HG03066 (cell line): ENCODE results near the gene REEP6.
"Not testable (repeated sequence)": the region's sequence is repeated elsewhere in the genome, so short reads cannot be mapped to it uniquely, and the experiment has no call there.

ENCODE experiments used
- ATAC-seq: cut with Tn5 transposase; IDR thresholded peaks from one replicate; pipeline ENCODE4 v1.9.1; 2021; ENCODE audit warnings: low read depth; ENCODE audit not compliant: unreplicated experiment

Gene REEP6

DNA sequence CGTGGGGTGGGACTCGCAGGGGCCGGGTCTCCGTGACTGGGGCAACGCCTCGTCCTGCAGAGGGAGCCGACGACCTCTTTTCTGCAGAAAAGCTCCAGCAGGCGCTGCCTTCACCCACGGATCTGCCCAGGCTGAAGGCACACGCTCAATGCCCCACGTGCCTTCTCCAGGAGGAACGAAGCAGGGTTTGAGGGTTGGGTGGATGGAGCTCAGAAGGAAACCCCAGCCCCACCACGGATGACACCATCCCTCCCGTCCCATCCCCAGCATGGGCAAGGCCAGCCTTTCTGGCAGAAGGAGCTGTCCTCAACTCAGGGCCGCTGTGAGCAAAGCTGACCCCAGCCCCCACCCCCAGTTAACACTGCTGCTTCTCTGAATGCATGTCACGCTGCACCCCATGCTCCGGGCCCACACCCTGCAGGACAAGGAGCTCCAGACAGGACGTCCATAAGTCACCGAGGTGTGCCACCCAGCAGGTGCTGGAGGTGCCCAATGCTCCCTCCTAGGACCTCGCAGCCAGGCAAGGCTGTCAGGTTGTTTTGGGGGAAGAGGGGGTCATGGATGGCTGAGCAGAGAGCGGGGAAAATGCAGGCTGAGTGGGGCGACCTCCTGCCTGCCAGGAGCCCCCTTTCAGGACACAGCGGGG is 19.3 kb upstream of the REEP6 start:
- no peak for ATAC-seq

DNA sequence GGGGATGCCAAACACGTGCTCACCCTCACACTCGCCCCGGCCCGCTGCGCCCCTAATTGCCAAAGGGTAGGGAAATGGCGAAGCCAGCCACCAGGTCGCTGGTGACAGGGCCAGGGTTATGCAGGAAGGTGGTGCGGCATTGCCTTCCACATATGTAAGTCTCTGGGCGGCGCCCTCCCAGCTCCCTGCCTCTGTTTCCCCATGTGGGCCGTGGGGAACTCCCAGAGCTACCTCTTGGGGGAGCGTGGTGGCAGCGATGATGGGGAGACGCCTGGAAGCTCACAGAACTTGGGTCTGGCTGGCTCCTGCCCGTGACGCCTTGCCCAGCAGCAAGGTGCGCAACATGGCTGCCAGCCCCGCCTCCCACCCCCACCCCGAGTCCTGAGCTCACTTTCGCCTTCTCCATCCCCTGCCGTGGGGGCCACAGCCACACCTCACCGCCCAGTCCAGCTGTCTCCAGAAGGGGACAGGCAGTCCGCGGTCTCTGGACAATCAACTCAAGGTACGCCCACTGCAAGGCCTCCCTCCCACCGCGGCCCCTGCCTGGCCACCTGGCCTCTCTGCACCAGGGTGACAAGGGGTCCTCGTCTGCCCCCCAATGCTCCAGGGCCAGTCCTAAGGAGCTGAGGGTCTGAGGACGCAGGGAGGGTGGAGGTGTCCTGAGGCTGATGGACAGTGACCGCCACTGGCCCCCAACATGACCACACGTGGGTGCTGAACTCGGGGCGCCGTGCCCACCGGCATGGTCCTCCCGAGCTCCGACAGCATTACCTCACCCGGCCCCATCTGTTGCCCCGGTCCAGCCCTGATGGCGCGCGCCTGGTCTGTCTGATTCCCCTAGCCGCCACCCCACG is 18.5 kb upstream of the REEP6 start:
- ATAC-seq, result no peak

DNA sequence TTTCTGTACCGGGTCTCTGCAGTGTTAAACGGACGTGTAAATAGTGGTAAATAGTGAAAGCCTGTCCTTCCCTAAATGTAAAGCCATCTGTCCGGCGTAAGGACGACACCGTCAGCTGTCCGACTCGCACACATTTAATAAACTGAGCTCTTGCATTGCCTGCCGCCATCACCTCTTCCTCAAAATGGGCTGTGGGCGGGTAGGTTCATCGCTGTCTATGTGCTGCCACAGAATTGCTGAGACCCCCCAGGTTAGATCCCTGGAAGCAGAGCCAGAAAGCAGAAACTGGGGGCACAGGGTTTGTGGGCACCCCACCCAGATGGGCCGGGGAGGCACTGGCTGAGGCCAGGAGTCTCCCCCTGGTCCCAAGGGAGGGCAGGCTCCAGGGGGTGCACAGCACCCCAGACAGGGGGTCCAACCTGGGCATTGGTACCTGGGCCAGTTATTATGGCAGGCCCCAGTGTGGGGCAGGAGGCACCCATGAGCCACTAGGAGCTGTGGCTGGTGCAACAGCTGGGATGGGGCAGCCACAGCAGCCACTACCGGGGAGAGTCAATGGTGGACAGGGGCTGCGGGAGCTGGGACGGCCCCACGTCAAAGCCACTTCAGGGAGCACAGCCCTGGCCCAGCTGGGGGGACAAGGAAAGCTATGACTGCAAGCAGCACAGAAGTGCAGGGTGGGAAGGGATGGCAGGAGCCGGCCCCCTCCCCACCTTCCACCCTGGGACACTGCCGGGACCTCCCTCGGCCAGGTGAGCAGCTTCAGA is 17.7 kb upstream of the REEP6 start:
- no peak for ATAC-seq

DNA sequence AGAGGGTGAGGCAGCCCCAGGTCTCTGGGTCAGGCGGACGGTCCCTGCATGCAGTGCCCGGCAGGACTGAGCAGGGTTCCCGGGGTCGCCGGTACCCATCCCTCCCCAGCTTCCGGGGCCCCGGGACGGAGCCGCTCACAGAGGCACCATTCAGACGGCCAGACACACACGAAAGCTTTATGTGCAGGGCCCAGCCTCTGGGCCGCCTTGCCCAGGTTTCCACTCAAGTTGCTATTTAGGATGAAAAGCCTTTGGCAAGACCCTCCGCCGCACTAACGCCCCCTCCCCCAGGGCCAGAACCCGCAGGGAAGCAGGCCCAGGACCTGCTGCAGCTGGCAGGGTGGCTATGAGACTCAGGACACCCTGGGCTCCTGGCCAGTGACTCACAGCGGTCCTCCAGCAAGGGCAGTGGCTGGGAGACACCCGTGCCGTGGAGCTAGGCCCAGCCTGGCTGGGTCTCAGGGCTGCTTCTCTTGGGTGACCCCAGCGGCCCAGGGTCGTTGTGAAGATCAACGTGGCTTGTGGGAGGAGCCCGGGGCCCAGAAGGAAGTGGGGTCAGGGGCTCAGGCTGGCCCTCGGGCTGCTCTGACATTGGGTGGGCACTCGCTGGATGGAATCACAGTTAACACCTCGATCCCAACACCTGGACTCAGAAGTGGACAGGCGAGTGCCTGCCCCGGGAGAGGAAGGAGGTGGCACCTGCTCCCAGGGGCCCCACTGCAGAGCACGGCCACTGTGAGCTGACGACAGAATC is 16.8 kb upstream of the REEP6 start:
- ATAC-seq, result no peak

DNA sequence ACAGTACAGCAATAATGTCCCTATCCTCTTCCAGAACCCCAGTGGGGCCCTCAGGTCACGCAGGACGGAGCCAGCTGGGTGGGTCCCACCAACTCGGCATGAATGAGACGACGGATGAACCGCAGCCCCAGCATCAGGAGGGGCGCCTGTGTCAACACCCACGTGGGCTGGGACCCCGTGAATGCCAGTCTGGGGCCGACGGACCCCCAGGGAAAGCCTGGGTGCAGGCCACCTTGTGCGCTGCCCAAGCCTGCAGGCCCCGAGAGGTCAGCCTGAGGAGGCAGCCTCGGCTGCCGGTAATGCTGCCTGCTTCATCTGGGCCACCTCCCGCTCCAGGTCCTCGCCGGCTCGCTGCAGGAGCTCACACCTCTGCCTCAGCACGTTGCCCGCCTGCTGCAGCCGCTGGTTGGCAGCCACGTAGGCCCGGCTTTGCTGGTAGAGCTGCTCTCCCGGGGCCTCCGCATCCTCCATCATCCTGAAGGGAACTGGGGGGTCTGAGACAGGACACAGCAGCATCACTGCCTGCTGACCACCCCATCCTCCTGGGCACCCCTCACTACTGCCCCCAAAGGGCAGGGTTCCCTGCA is 16.1 kb upstream of the REEP6 start:
- ATAC-seq, result no peak

DNA sequence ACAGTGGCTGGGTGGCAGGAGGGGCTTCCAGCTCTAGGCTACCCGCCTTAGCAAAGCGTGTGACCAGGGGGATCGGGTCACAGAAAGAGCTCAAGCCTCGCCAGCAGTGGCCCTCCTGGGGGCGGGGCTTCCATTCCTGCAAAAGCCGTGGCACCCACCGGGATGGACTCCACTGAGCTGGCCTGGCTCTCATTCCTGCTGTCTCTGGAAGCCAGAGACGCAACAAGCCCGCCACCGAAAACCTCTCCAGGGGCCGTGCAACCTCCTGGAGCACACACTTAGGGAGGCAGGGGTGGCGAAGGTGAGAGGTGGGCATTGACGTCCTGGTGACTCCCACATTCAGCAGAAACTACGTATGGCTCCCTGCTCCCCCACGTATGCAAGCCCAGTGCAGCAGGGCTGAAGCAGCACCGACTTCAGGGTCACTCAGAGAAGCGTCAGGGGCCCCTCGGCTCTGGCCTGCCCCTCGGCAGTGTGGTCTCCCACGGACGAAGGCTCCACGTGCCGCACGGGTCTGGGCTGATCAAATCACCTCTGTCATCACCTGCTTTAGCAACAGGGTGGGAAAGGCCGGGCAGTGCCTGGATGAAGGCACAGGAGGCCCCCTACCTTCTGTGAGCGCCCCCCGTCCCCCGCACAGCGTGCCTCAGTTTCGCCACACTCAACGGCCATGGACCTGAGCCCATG is 15.1 kb upstream of the REEP6 start:
- ATAC-seq, result no peak

DNA sequence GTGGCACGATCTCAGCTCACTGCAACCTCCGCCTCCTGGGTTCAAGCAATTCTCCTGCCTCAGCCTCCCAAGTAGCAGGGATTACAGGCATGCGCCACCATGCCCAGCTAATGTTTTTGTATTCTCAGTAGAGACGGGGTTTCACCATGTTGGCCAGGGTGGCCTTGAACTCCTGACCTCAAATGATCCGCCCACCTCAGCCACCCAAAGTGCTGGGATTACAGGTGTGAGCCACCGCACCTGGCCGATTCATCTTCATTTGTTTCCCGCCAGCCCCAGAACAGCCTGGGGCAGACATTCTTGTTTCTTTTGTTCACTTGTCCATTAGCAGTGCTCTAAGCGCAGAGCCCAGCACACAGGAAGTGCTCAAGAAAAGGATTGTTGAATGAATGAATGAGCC is 13.9 kb upstream of the REEP6 start:
- ATAC-seq, result not testable (repeated sequence)

DNA sequence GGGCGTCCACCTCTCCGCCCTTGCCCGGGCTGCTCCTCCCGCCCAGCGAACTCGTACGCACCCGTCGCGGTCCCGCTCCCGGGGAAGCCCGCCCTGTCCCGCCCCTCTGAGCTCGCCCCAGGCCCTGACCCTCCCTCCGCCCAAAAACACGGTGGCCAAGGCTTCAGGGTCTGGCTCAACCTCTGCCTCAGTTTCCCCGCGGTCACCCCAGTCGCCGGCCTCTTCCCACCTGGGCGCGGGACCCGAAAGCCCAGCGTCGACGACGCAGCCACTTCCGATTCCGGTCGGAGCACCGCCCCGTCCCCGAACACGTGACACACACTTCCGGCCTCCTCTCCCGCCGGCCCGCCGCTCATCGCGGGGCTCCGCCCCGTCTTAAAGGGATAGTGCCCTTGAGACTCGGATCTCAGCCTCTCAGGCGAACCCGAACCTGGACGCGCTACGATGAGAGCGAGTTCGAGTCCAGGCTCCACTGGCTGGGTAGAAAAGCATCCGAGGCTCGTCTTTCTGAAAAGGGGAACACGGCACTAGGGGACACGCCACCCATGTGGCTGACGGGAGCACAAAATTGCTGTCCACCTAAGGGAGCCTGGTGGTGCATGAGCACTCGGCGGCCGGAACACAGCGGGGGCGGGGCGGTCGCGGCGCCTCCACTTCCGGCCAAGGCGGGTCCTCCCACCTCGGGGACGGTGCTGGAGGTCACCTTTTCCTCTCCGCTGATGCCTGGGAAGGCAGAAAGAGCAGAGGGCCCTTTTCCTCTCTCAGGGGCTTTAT is 11.9 kb upstream of the REEP6 start, which contains the start of gene C19orf25:
TSS of gene C19orf25 (minus strand) at position 282 of the 774 bp plus-strand sequence. CDS start 312 bp downstream, outside the sequence.
- ATAC-seq, result peak; percentile 81

DNA sequence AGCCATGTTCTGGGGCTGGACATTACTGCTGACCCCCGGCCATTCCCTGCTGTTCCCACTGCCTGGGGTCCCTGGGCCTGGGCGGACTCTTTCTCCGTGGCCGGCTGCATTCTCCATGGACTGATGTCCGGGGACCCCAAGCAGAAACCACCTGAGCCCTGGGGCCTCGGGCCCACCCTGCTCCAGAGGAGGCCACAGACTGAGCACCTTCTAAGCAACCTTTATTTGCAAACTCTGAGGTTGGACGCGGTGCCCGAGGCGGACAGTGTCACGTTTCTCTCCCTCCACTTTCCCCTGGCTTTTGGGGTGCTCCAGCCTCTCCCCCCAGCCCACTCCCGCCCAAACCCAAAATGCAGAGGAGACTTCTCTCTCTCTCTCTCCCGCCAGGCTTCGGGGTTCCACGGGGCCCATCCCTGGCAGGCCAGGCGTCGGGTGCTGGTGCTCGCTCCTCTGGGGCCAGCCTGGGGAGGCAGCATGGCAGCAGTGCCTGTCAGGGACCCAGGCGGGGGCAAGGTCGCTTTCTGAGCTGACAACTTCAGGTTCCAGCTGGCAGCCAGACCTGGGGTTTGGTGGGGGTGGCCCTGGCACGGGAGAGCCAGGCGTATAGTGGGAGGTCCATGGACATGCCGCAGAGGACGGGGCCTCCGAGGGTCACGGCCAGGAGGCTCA is 9.6 kb upstream of the REEP6 start:
- no peak for ATAC-seq

DNA sequence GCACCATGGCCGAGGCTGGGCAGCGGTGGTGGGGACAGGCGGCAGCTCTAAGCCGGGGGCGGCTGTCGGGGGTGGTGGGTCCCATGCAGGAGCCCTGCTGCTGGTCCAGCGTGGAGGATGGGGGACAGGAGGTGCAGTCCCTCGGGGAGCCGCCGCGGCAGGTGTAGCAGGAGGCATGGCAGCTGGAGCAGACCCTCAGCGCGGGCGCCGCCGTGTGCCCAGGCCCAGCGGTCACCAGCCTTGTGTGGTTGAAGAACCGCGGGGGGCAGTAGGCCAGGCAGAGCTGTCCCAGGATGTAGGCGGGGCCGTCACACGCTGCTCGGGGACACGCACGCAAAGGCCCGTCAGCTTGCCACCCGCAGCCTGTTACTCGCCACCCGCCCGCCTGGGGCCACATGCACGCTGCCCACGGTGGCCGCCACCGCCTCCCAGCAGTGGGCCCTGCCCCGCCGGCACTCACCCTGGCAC is 9.1 kb upstream of the REEP6 start:
- no peak for ATAC-seq

DNA sequence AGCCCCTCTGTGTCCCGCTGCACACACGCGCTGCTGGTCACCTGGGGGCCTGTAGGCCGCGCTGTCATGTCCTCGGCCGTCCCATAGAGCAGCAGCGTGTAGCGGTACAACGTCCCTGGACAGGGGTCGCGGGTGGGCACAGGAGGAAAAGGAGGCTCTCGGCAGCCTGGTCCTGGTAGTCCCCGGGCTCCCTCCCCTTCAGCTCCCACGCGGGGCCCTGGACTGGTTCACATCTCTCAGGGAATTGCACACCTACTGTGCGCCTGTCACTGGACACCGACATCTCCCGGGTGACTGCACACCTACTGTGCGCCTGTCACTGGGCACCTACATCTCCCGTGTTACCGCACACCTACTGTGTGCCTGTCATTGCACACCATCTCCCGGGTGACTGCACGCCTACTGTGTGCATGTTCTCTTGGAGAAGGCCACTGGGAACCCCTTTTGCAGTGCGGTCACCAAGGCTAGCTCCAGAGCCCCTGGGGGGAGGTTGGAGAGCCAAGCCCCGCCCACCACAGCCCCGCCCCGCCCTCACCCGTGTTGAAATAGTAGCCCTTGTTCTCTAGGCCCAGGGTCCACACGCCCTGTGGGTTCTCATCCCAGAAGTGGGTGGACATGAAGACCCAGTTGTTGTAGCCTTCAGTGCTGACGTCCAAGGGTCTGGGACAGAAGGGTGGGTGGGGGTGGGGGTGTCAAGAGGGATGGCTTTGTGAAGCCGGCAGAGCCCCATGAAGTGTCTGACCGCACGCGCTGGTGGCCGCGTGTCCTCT is 8.4 kb upstream of the REEP6 start:
- no peak for ATAC-seq

DNA sequence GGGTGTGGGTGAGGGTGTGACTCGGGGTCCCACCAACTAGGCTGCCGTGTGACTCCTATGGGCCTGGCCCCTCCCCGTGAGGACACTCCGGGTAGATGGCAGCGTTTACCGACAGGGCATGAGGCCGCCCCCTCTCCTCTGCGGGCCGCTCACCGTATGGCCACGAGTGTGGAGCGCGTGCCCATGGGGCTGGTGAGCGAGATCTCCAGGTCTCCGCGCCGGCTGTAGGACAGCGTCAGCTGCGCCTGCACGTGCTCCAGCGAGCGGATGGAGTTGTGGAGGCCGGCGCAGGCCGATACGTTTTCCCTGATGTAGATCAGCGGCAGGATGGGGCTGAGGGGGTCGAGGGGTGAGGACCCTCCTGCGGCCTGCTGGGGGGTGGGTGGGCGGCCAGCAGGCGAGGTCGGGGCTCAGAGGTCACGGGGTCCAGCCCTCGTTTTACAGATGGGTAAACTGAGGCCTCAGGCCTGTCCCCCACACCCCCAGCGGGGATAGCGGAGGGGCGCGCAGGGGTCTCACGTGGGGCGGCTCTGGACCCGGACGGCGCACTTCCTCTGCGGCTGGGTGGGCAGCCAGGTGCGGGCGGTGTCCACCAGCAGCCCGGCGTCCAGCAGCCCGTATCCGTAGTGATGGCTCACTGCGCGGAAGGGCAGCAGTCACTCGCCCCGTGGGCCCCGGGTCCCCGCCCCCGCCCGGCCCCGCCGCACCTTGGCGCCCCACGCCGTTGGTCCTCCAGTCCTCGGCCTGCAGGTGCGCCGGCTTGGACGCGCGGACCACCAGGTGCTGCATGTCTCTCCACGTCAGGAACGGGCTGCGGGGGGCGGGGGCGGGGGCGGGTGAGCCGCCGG is 7.6 kb upstream of the REEP6 start:
- ATAC-seq, result no peak

DNA sequence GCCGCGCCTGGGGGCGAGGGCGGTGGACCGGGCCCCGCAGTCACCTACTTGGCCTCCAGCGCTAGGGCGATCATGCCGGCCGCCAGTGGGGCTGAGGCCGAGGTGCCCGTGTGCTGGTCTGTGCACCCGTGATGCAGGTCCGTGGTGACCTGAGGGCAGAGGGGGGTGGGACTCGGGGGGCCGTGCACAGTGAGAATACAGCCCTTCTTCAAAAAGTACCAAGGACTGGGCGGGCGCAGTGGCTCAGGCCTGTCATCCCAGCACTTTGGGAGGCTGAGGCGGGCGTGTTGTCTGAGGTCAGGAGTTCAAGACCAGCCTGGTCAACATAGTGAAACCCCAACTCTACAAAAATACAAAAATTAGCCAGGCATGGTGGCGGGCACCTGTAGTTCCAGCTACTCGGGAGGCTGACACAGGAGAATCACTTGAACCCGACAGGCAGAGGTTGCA is 7.0 kb upstream of the REEP6 start:
- no peak for ATAC-seq

DNA sequence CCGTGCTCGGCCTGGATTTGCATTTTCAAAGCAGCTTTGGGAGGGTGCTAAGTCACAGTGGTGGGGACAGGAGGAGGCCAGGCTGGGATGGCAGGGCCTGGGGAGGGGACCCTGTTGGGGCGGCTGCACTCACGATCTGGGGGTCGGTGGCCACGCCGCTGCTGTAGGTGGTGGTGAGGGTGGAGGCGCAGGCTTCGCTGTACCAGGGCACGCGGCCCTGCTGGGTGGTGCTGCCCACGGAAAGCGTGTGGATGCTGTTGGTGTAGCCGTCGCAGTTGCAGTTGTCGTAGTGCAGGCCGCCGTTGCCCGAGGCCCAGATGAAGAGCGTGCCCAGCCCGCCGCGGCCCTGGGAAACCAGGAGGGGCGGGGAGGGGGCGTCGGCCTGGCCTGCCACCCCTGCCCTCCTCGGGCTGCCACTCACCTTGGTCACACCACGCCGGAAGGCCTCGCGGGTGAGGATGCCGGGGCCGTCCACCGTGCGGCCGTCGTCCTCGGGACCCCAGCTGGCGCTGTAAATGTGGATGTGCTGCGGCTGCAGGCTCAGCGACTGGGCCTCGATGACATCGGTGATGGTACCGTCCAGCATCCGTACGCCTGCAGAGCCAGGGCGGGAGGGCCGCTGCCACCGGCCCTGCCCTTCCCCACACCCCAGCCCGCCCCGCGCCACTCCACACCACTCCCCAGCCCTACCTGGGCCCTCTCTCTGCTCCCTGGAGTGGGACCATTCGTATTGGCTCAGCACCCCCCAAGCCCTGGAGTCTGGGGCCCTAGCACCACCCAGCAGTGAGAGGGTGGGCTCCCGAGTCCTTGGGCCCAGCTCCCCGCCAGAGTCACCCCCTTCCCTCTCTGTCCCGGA is 4.0 kb upstream of the REEP6 start:
- ATAC-seq, result no peak

DNA sequence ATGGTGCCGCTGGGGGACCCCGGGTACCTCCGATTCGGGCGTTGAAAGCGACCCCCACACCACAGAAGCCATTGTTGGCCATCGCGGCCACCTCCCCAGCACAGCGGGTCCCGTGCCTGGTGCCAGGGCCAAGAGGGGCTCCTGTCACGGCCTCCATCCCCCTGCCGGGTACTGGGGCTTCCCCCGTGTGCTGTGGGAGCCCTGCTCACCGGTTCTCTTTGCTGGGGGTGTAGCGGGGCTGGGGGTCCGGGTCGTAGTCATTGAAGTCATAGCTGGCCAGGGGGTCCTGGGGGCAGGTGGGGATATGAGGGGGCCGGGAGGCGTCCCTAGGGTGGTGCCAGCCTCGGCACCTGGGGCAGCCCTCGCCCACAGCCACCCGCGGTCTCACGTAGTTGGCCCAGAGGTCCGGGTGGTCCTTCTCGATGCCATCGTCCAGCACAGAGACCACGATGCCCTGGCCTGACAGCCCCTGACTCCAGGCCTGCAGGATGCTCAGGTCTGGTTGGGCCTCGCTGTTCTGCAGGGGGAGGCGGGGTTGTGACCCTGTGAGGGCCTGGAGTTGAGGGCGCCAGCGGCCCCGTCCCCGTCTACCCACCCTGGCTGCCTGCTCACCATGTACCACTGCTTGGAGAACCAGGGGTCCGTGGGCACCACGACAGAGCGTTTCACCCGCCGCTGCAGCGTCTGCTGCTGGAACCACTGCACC is 3.3 kb upstream of the REEP6 start:
- no peak for ATAC-seq
